Skin epidermis (tissue), 12 donors: ENCODE data around the gene STK11.

Experiments used
- H3K27ac ChIP-seq, 21 experiments: fragments of 200-600 bp; sonication (generic) in 11 of 21; one replicate each; pipeline ENCODE4 v1.5.0; 2020; ENCODE audit warnings: mild to moderate bottlenecking in 3 of 21, inconsistent platforms in 2 of 21, moderate library complexity in 2 of 21
- H3K4me3 ChIP-seq, 7 experiments: fragments of 200-600 bp; sonication (generic) in 2 of 7; one replicate each; pipeline ENCODE4 v1.5.0; 2020; ENCODE audit warnings: inconsistent platforms in 2 of 7, mild to moderate bottlenecking in 2 of 7, moderate library complexity in 1 of 7

Gene STK11

GRCh38 chr19:1254081-1254527 is 48.5 kb downstream of the STK11 start:
- Histone ChIP-seq H3K27ac (peak overlapping the region; percentile 61 to 100 (median 98)), H3K4me3 (peak overlapping the region in 4 of 7 experiments; percentile 68 to 94 (median 82))

DNA sequence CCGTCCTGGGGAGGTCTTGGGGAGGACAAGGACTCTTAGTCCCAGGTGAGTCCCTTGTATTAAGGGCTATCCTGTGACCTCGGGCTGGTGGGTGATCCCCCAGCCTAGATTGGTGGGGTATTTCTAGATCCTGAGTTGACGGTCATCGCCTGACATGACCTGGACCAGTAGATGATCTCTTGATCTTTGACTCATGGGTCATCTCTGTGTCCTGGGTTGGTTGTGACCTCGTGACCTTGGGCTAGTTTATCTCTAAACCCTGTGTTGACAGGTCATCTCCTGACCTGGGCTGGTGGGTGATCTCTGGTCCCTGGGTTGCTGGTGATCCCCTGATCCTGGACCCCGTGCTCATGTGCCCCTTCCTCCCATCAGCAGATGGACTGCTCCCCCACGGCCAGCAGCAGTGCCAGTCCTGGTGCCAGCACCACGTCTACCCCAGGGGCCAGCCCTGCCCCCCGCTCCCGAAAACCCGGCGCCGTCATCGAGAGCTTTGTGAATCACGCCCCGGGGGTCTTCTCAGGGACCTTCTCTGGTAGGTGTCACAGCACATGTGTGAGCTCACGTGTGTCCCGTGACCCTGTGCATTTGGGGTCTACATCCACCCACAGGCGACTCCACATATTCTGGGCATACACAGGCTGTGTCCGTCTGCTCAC is 49.1 kb downstream of the STK11 start:
- H3K4me3 ChIP-seq = peak overlapping the region in 2 of 7 experiments; percentile 75 to 88
- peak overlapping the region; percentile 35 to 100 (median 98) for H3K27ac ChIP-seq

DNA sequence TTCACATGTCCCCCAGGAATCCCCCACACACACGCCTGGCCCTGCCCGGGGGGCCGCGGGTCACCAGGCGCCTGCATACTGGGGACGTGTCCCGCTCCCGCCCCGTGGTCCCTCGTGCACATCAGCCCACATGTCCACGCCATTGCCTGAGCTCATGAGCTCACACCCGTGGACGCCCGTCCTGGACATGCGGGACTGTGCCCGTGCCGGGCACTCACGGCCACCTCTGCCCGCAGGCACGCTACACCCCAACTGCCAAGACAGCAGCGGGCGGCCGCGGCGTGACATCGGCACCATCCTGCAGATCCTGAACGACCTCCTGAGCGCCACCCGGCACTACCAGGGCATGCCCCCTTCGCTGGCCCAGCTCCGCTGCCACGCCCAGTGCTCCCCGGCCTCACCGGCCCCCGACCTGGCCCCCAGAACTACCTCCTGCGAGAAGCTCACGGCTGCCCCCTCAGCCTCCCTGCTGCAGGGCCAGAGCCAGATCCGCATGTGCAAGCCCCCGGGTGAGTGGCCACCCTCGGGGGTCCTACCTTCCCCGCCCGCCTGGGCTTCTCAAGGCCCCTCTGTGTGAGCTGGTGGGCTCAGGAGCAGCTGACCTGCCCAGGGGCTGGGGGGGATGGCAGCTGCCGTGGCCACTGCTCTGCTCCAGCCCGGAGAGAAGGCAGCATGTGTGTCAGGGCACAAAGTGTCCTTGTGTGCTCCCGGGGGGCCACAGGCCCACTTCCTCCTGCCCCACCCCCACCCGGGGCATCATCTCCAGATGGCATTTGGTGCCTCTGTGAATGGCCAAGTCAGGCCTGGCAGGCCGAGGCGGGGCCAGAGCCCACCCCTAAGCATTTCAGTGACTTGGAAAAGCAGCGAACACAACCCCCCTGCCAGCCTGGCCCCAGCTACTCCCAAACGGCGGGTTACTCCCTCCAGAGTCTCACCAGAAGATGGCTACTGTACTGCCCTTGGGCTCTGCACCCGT is 49.9 kb downstream of the STK11 start:
- H3K27ac ChIP-seq = peak overlapping the region in 20 of 21 experiments; percentile 3 to 100 (median 97)
- no peak overlapping the region for H3K4me3 ChIP-seq

DNA sequence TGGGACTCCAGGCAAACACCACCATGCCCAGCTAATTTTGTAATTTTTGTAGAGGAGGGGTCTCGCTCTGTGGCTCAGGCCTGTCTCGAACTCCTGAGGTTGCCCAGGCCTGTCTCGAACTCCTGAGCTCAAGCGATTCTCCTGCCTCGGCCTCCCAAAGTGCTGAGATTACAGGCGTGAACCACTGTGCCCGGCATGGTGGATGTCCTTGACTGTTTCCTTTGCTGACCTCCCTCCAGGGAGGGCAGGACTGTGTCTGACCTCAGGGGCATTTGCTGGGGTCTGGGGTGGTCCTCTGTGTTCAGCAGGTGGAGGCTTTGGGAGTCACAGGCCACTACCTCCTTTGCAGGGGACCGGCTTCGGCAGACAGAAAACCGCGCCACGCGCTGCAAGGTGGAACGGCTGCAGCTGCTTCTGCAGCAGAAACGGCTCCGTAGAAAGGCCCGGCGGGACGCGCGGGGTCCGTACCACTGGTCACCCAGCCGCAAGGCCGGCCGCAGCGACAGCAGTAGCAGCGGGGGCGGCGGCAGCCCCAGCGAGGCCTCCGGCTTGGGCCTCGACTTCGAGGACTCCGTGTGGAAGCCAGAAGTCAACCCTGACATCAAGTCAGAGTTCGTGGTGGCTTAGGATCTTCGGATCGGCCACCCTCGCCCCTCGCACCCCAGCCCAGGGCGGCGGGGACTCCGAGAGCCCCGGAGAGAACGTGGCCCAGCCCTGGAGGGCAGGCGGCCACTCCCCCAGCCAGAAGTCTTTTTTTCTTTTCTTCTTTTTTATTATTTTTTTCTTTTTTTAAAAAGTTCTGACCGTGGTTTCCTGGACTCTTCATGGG is 51.3 kb downstream of the STK11 start:
- Histone ChIP-seq H3K4me3 (no peak overlapping the region), H3K27ac (peak overlapping the region in 16 of 21 experiments; percentile 2 to 99 (median 94))

- H3K27ac ChIP-seq = peak overlapping the region in 19 of 21 experiments; percentile 21 to 99 (median 95)
- H3K4me3 ChIP-seq = no peak overlapping the region
Observed at GRCh38 chr19:1257475-1258162, 52.0 kb downstream of the STK11 start.

DNA sequence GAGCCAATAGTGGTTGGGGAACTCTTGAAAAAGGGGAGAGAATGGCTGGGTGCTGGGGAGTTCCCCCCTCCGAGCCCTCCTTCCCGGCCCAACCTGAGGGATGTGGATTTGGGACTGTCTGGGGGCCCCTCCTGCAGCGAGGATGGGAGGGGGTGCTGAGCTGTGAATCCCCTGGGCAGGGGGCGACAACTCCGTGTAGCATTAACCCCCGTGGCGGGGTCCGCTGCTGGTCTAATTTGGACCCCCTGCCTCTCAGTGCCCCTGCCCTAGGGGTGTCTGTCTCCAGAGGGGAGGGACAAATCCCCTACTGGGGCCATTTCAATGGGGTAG is 52.5 kb downstream of the STK11 start:
- Histone ChIP-seq H3K4me3 (peak overlapping the region in 1 of 7 experiments; percentile 27), H3K27ac (peak overlapping the region in 20 of 21 experiments; percentile 87 to 99 (median 95))

DNA sequence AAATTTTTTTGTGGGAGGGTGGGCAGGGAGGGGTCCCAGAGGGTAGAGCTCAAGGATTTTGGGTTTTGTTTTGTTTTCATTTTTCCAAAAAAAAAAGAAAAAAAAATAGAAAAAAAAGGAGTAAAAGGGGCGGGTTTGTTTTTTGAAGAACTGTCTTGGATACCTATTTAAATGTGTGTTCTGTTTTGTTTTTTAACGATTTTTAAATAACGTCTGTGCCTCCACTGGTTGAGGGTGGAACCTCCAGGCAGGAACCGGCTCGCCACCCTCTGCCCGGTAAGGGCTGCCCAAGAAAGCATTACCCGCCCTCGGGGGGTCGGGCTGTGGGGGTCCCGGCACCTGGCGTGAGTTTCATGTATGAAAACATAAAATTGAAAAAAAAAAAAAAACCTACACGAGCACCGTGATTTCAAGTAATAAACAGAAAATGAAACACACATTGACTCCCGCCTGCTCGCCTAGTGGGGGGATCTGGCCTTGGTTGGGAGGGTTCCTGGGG is 53.2 kb downstream of the STK11 start:
- H3K27ac ChIP-seq = peak overlapping the region; percentile 53 to 99 (median 95)
- peak overlapping the region in 6 of 7 experiments; percentile 13 to 29 (median 18) for H3K4me3 ChIP-seq

GRCh38 chr19:1259206-1259875 is 53.8 kb downstream of the STK11 start:
- Histone ChIP-seq H3K4me3 (peak overlapping the region in 6 of 7 experiments; percentile 13 to 29 (median 18)), H3K27ac (peak overlapping the region; percentile 53 to 99 (median 95))

DNA sequence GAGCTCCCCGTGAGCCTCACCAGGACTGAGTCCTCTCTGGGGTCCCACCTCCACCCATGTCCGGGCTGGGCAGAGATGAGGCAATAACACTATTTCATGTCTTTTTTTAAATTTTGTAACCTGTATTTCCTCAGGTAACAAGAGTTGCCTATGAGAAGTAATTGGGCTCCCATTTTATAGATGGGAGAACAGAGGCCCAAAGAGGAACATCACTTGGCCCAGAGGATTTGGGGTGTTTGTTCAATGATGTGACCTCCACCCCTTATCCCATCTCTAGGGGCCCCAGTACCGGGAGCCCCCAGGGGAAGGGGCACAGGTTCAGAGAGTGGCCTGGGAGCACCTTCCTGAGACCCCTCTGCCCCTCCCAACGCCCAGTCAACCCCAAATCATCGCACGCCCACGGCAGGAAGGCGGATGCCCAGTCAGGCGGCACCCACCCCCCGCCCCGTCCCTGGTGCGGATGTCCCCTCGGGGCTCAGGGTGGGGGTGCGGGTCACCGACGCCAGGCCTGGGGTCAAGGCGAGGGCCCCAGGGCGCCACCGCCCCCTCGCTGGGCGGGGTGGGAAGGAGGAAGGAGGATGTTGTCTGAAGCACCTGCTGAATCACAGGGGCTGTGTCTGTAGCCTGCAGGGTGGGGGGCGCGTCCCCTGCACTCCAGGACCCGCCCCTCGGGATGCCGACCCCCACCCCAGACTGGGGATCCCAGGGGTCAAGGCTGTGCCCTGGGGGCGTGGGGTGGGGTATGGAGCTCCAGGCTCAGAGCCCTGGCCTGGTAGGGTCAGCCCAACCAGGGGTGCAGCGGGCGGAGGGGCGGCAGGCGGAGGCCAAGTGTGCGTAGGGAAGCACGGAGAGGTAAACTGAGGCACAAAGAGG is 54.5 kb downstream of the STK11 start:
- Histone ChIP-seq H3K27ac (peak overlapping the region; percentile 53 to 99 (median 95)), H3K4me3 (peak overlapping the region; percentile 20 to 70 (median 53))

GRCh38 chr19:1260749-1261537 is 55.4 kb downstream of the STK11 start:
- Histone ChIP-seq H3K27ac (peak overlapping the region; percentile 73 to 99 (median 95)), H3K4me3 (peak overlapping the region; percentile 49 to 72 (median 55))

DNA sequence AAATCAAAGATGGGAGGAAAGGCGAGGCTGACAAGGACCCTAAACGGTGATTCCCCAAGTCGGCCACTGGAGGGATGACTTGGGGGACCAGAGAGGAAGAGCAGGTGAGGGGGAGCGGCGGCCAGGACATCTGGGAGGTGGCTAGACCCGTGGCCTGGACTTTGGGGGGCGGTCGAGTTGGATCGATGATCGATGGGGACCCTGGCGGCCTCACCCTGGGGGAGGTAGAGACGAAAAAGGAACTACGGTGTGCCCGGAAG is 55.9 kb downstream of the STK11 start:
- Histone ChIP-seq H3K27ac (peak overlapping the region; percentile 73 to 99 (median 95)), H3K4me3 (peak overlapping the region; percentile 49 to 72 (median 55))

GRCh38 chr19:1261798-1262622 is 56.4 kb downstream of the STK11 start:
- peak overlapping the region; percentile 49 to 72 (median 55) for H3K4me3 ChIP-seq
- H3K27ac ChIP-seq = peak overlapping the region; percentile 73 to 99 (median 95)

GRCh38 chr19:1262623-1263123 is 57.1 kb downstream of the STK11 start:
- Histone ChIP-seq H3K27ac (peak overlapping the region; percentile 73 to 99 (median 95)), H3K4me3 (peak overlapping the region; percentile 49 to 72 (median 55))

DNA sequence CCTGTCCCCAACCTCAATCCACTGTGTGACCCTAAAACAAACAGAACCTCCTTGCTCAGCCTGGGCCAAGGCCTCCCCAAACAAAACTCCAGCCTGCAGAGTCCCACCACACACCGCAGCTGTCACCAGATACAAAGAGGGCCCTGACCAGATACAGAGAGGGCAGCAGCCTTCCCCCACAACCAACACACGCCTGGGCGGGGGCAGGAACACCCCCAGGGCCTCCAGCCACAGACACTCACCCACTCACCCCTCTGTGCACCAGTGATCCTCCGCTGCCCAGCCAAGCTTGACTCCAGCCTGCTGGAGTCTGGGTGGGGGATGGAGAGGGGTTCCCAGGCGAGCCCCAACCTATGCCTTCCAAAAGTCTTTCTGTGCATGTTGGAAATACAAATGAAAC is 57.6 kb downstream of the STK11 start:
- H3K27ac ChIP-seq = peak overlapping the region in 19 of 21 experiments; percentile 87 to 99 (median 95)
- no peak overlapping the region for H3K4me3 ChIP-seq

- Histone ChIP-seq H3K4me3 (no peak overlapping the region), H3K27ac (peak overlapping the region in 20 of 21 experiments; percentile 71 to 99 (median 86))
Observed at GRCh38 chr19:1264801-1265614, 59.4 kb downstream of the STK11 start.
